Measurements from ENCODE around the gene NTNG1.

Gene NTNG1

DNA sequence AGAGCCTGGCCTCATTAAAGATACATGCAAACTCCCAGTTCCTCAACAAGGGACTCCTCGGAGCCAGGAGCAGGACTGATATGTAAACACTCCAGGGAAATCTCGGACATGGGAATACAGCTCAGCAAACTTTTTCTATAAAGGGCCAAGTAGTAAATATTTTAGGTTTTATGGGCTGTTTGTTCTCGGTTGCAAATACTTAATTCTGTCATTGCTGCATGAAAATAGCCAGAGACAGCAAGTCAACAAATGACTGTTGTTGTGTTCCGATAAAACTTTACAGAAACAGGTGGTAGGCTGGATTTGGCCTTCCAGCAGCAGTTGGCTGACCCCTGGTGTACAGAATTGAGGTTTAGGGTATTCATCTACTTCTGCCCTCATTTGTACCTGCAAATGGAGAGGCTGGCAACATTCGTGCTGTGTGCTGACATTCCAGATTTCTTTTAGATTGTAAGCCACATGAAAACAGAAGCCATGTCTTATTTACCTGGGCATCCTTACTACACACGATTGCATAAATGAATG is 360.3 kb downstream of the NTNG1 start:
- DNase-seq (ENCODE audit: low read depth in 2 of 2): no peak

DNA sequence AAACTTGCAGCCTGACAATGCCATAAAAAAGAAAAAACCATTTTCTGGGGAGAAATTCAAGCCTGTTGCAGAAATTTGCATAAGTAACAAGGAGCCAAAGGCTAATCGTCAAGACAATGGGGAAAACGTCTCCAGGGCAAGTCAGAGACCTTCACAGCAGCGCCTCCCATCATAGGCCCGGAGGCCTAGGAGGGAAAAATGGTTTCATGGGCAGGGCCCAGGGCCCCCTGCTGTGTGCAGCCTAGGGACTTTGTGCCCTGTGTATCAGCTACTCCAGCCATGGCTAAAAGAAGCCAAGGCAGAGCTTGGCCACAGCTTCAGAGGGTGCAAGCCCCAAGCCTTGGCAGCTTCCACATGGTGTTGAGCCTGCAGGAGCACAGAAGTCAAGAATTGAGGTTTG is 369.5 kb downstream of the NTNG1 start:
- no peak for DNase-seq (ENCODE audit: low read depth in 2 of 2)

DNA sequence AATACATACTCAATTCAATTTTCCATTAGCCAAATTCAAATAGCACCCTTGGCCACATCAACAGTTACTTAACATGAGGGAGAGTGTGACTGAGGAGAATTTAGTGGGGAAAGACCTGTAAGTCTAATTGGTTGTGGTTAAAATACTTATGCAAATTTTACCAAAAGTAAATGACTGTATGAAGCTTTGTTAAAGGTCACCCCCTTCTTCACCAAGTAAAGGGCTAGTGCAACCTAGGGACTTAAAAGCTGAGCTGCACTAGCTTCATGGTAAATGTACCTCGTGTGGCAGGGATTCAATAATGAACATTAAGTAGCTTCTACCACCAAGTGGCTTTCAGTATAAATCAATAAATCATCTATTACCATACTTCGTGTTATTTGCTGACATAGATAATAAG is 372.0 kb downstream of the NTNG1 start:
- DNase-seq (ENCODE audit: low read depth in 2 of 2): no peak

DNA sequence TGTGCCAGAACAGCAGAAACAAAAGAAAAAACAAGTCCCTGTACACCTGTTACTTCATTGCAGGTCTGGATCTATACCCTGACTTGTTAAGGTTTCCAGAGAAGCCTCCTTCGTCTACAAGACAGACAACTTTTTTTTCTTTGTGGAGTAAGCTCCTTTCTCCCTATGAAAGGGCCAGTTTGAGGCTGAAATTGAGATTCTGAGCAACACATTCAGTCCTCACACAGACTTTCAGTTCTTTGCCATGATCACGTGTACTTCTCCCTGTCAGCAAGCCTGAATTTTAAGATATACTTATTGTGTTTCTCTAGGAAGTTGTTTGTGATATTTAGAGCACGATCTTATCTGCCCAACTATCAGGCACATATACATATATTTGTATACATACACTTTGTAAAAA is 374.0 kb downstream of the NTNG1 start:
- no peak for DNase-seq (ENCODE audit: low read depth in 2 of 2)

DNA sequence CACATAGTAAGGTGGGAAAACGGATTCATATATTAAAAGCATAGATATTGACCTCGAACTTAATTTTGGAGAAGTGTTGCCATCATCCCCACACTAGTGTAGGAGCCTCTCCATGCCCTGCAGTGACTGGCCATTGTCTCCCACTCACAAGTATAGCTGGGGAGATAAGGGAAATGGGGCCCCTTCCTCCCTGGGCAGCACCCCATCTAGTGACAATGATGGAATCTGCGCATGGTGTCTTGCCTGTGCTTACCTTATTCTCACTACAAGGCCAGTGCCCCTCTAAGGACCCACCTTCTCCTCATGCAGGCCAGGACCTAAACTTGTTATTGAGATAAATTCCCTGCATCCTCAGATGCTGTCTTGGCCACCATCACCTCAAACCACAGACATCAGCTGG is 374.9 kb downstream of the NTNG1 start:
- no peak for DNase-seq (ENCODE audit: low read depth in 2 of 2)

DNA sequence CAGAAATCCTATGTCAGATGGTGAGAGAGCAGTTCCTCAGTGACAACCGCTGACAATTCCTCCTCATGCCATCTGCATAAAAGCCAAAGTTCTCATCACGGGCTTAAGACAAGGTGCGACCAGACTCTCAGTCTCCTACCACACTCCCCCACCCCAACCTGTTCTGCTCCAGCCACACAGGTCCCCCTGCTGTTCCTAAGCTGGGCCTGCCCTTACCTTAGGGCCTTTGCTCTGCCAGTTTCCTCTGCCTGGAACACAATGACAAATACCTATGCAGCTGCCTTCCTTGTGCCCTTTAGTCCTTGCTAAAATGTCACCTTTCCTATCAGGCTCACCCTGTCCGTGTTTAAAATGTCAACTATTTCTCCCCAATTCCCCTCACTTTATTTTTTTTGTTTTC is 382.2 kb downstream of the NTNG1 start:
- no peak for DNase-seq (ENCODE audit: low read depth in 2 of 2)

DNA sequence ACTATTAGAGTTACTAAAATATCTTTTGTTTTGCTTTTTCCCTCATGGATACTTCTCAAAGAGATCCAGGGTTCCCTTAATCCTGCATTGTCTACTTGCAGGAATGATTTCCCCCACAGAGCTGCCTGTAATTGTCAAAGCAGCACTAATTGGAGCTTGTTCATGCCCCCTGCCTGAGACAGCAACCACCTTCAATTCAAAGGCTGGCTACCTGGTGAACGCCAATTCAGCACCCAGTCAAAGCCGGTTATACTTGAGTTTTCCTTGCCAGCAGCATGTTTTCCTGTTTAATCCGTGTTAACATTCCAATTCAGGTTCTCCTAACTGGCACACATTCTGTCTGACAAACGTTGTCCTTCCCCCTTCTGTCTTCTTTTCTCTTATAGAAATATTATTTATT is 382.9 kb downstream of the NTNG1 start:
- no peak for DNase-seq (ENCODE audit: low read depth in 2 of 2)

DNA sequence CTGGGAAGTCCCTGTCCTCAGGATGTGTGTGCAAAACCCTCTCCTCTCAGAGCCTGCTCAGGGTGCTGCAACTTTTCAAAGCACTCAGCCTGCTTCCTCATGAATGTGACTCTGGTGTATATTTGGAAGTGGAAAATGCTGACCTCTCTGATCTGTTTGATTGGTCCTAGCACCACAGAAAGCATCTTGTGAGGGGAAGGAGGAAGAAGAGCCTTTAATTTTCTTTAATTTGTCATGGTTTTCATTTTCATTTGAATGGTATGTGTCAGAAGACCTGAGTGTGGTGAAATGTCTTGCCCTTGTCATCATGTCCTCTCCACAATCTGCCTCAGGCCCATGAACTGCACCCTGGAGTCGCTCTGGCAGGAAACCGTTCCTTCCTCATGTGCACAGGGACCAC is 383.5 kb downstream of the NTNG1 start:
- DNase-seq (ENCODE audit: low read depth in 2 of 2): no peak

DNA sequence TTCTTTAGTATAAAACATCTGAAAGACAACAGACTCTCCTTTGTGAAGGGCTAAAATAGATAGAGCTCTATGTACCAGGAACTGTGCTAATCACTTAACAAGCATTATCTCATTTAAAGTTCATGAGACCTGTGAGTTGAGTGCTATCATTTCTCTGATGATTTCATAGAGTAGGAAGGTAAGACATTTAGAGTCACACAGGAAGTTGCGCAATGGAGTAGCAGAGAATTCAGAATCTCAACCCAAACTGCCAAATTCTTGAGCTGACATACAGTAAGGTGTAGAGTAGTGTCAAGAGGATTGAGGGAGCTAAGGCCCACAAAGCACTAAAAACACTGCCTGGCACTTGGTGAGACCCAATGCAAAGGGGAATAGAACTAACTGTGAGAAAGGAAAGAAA is 384.3 kb downstream of the NTNG1 start:
- DNase-seq (ENCODE audit: low read depth in 2 of 2): no peak

DNA sequence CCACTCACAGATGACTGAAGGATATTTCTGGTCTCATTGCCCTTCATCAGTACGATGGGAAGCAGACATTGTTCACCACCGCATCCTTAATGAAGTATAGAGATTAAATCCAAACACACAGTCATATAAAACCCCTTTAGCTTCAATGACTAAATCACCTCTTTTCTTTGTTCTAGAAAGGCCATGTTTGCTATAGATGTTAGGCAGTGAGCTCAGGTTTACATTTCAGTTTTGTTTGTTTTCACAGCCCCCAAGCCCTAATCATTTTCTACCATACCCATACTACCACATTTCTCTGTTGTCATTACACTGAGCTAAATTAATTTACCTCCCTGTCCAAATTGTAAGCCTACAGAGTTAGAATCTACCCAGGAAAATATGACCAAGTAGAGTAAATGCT is 385.1 kb downstream of the NTNG1 start:
- DNase-seq (ENCODE audit: low read depth in 2 of 2): no peak

DNA sequence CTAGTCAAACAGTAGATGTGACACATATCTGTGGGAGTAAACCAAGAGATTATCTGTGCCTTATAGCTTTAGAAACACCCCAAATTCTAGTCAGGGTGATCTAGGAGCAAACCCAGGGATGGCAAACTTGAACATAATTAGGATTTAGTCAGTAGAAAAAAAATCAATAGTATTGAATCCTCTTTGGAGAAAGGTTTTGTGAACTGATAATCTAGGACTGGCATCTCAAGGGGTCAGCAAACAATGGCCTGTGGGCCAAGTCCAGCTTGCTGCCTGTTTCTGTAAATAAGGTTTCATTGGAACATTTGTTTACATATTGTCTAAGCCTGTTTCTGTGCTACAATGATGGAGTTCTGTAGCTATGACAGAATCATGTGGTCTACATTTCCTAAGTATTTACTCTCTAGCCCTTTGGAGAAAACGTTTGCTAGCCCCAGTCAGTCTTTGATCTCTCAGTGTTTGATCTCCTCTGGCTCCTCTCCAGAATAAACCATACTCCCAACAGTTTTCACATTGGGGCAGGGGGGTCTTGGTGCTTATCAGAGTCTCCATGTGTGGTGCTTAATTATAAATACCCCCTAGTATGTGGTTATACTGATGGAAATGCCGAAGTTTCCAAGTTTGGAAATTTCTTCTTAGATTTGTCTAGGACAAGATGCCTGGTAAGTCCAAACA is 385.8 kb downstream of the NTNG1 start:
- no peak for DNase-seq (ENCODE audit: low read depth in 2 of 2)

DNA sequence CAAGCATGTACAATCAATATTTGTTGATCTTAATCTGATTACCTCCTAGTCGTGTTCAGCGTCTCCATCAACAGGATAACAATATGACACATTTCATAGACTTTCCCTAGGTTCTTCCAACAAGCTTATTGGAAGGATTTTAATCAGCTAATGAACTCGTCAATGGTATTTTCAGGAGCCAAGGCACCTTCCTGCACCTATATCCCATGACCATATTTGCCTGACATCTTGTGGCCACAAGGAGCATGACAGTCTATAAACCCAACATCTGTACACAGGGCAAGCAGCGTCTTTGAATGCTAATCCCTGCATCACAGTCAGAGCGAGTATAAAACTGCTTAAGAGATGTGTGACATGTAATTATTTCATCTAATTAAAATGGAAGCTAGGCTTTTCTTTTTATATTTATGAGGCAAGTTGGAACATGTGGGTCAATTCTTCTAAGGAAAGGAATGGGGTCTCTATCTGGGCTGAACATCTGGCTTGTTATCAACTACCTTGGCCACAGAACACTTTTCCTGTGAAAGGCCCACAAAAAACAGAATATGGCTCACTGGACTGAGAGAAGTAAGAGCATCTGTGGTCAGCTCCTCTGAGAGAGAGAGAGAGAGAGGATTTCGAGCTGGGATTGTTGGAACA is 388.8 kb downstream of the NTNG1 start:
- no peak for DNase-seq (ENCODE audit: low read depth in 2 of 2)

DNA sequence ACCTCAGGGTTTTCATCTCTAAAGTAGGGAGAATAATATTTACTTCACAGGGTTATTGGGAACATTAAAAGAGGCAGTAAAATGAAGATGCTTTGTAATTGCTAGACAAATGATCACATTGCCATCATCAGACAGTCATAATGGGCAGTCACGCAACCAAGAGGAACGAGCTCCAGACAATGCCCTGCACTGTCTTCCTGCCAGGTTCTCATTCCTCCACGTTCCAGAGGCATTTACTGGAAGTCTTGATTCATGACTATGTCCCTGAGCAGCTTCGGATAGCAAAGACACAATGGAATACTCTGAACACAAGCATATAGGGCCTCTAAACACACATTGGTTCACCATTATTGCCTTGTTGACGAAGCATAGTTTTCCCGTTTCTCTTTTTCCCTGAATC is 389.7 kb downstream of the NTNG1 start:
- DNase-seq (ENCODE audit: low read depth in 2 of 2): no peak

DNA sequence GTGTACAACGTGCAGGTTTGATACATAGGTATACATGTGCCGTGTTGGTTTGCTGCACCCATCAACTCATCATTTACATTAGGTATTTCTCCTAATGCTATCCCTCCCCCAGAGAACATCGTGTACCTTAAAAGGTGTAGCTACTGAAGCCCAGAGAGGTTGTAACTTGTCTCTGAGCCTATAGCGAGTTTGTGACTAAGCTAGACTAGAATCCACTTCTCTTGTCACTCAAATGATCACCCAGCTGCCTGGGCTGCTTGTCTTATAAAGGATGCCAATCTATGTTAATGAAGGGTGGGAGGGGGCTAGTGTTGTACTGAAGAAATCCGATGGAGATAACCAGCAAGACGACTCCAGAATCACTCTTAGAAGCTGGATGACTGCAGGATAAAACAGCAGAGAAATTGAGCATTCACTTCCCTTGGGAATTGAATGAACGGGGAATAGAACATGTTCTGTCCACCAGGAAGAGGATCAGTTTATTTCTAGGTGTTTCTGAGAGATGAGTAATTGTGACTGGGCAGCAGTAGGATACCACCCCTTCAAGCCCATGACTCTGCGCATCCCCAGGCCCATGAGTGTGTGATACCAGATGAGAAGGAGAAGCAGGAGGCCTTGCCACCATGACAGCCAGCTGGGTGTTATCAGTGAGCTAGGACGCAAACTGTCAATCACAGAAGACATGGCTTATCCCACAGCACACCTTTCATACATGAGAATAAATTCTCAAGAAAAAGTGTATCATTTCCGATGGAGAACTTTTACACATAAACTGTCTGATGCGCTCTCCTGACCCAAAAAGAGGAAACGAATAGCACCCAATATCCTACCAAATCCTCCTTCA is 390.4 kb downstream of the NTNG1 start:
- DNase-seq (ENCODE audit: low read depth in 2 of 2): no peak

DNA sequence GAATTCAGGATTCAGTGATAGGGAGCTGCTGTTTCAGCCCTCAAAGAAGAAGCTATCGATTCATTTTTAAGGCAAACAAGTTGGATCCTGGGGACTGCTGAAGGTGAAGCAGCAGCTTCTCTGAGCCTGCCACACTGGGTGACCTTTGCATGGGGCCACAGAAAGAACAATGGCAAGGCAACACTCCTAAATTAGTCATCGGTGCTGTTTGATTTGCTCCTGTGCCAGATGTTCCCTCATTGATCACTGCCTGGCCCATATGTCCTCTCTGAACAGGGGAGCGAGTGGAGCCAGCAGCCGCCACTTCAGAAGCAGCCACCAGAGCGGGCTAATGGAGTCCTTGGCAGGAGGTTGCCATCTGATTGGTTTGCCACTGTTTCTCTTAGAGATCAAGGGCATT is 391.5 kb downstream of the NTNG1 start:
- DNase-seq (ENCODE audit: low read depth in 2 of 2): no peak
